ENCODE results near the gene CD200R1.
A peak's percentile ranks its signal among the peaks of the same experiment; 100 is the strongest.

CD200R1 gene

GRCh38 chr3:112974894-112975293 is at the start of gene CD200R1:
Gene CD200R1 (minus strand): TSS chr3:112975103. CDS start chr3:112974857, 246 bp downstream.
- no peak for DNase-seq (ENCODE audit: low read depth)

DNA sequence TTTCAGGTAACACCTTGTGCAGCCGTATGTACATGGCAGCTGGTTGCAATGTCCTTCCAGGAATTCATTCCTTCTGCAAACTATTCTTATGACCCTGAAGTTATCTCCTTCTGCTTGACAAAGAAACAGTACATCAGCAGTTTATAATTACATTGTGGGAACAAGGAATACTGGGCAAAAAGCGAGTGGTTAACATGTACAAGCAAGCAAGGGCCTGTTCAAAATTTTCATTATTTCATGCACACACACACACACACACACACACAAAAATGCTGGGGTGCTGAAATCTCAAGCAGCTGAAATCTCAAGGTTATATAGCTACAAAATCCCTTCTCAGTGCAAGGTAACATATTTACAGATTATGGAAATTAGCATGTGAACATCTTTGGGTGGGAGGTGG is 46.6 kb upstream of the CD200R1 start:
- DNase-seq (ENCODE audit: low read depth), result no peak

DNA sequence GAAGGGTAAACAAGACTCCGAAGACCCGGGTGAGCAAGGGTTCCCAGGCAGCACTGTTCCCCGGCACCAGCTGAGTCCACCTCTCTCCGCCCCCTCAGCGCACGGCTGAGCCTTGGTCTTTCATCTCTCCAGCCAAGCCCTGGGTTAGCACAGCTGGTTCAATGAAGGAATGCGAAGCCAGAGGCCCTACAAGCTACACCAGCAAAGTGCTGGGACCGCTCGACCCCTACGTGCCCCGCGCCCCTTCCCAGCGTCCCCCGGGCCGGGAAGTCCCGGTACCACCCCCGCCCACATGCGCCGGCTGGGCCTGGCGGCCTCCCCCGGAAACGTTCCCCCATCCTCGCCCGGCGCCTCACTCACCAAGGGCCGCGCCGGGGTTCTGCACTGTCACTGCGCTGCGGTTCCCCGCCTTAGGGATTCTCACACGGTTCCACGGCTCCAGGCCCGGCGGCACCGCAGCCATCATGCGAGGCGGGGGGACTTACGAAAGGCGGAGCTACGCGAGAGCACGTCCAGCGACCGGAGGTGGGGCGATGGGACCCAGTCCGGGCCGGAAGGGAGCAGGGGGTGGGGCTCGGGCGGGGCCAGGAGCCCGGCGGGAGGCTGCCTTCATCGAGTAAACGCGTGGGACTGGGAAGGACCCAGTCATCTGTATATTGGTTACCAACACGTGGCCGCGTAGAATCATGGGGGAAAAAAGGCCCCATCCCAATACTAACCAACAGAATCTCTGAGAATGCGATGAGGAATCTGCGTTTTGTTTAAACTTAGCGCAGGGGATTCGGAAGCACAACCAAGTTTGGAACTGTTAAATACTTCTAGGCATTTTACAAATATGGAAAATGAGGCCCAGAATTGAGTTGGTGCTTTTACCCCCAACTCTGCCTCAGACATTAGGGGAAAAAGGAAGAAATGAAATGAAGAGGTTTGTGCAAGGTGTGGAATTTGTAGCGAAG is 44.6 kb upstream of the CD200R1 start:
- peak; percentile 69 for DNase-seq (ENCODE audit: low read depth)

- no peak for DNase-seq (ENCODE audit: low read depth)
These were observed 43.8 kb upstream of the CD200R1 start for GRCh38 chr3:113018536-113019181.

DNA sequence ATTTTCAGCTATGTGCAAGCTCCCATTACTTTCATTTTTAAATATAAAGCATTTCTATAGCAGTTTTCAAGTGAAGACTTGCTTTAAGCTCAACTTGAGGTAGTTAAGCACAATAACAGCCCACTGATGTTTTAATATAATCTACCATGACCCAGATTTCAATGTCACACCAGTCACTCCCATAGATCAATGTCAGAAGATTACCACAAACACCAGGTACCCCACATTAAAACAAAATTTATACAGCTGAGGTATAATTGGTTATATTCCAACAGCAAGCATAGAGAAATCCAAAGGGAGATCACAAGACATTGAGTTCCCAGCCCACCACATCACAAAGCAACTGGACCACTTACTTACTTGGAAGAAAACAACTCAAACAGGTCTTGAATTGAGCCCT is 38.7 kb upstream of the CD200R1 start:
- DNase-seq (ENCODE audit: low read depth), result no peak

- no peak for DNase-seq (ENCODE audit: low read depth)
These were observed 33.2 kb upstream of the CD200R1 start for GRCh38 chr3:113008117-113008516.

GRCh38 chr3:113006359-113007056 is 31.6 kb upstream of the CD200R1 start:
- DNase-seq (ENCODE audit: low read depth), result no peak

DNA sequence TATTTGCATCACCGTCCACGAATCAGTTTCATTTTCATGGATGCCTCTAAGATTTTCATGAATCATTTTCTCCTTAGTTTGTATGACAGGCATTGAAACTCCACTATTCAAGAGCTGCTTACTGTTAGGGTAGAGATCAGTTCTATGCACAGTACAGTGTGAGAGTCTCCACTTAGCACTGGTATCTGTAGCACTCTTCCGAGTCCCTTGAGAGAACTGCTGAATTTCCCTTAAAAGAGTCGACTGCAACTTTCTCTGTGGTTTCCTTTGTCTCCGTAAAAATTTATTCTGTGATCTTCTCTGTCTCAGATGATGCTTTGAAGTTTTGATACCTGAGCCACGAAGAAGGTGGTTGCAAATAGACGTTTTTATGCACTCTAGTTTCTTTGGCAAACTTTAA is 30.7 kb upstream of the CD200R1 start:
- no peak for DNase-seq (ENCODE audit: low read depth)

GRCh38 chr3:113002679-113003078 is 27.8 kb upstream of the CD200R1 start:
- no peak for DNase-seq (ENCODE audit: low read depth)

- no peak for DNase-seq (ENCODE audit: low read depth)
These were observed 27.1 kb upstream of the CD200R1 start for GRCh38 chr3:113002037-113002436.

- no peak for DNase-seq (ENCODE audit: low read depth)
These were observed 25.8 kb upstream of the CD200R1 start for GRCh38 chr3:113000691-113001090.

- no peak for DNase-seq (ENCODE audit: low read depth)
These were observed 20.9 kb upstream of the CD200R1 start for GRCh38 chr3:112995800-112996199.

- peak; percentile 73 for DNase-seq (ENCODE audit: low read depth)
These were observed 16.0 kb upstream of the CD200R1 start, which contains the start of gene GTPBP8 for GRCh38 chr3:112990672-112991602. Gene GTPBP8 (plus strand): TSS chr3:112990984. CDS start chr3:112991000, 16 bp downstream.

DNA sequence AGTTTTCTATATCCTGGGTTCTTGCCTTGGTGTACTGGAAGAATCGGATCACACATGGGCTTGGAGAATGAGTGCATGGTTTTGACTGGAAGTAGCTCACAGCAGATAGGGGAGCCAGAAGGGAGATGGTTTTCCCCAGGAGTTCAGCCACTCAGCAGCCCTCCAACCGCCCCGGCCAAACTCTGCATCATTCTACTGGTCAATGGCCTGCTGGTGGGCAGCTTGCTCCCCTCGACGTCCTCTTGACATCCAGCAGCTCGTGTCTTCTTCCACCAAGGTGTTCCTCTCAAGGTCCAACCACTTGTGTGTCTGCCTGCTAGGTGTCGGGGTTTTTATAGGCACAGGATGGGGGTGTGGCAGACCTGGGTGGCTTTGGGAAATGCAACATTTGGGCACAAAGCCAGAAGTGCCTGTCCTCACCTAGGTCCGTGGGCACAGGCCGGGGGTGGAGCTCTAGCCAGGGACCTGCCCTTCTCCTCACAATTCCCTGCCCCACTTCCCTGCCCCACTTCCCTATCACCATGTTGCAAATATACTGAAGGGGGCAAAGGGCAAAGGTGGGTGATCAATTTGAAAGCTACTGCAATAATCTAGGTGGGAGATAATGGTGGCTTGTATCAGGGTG is 12.9 kb upstream of the CD200R1 start:
- no peak for DNase-seq (ENCODE audit: low read depth)

GRCh38 chr3:112984485-112984884 is 9.6 kb upstream of the CD200R1 start:
- DNase-seq (ENCODE audit: low read depth), result no peak

- no peak for DNase-seq (ENCODE audit: low read depth)
These were observed 7.8 kb upstream of the CD200R1 start for GRCh38 chr3:112982710-112983109.

- DNase-seq (ENCODE audit: low read depth), result no peak
These were observed 5.2 kb upstream of the CD200R1 start for GRCh38 chr3:112980080-112980479.

DNA sequence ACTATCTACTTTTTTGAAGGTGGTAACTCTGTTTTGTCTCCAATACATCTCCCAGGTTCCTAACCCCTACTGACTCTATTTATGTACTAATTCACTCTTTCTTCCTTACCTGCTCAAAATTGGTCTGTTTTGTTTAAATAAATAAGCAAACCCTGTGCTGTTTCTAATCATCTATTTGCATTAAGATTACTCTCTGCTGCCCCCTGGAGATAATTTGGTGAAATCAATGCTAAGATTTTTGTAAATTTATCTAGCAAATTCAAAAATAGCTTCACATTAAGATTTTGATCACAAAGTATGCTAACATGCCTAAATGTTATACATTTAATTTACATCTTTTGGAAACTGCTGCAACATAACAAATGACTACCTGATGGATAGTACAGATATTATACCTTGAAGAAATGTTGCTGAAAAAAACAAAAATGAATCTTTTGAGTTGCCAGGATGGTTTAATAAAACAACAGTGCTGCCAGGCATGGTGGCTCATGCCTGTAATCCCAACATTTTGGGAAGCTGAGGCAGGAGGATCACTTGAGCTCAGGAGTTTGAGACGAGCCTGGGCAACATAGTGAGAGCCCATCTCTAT is 4.4 kb upstream of the CD200R1 start:
- DNase-seq (ENCODE audit: low read depth), result no peak

GRCh38 chr3:112976953-112977352 is 2.0 kb upstream of the CD200R1 start:
- no peak for DNase-seq (ENCODE audit: low read depth)

- DNase-seq (ENCODE audit: low read depth), result no peak
These were observed 1.1 kb upstream of the CD200R1 start for GRCh38 chr3:112976001-112976400.

- DNase-seq (ENCODE audit: low read depth), result no peak
These were observed 755 bp downstream of the CD200R1 start for GRCh38 chr3:112974178-112974517.
